Naive B cell (primary cell): ENCODE measurements around the gene RAD51B. TPM values are rescaled to one million over a fixed set of nuclear protein-coding genes. Genes with fewer than 3 reads are reported as not detected.
A peak's percentile ranks its signal among the peaks of the same experiment; 100 is the strongest.
"Not testable (repeated sequence)": the region's sequence is repeated elsewhere in the genome, so short reads cannot be mapped to it uniquely, and the experiment has no call there.

Source experiments
- ATAC-seq, 2 donors: fragments of 150-1000 bp; cut with Tn5 transposase; 2 replicates each; pipeline ENCODE4 v1.10.0; 2021; ENCODE audit warnings: low read depth in 2 of 2, mild to moderate bottlenecking in 2 of 2, moderate library complexity in 2 of 2
- DNase-seq: peaks from one replicate; pipeline ENCODE4 v3.0.0; 2022
- H3K27ac Mint-ChIP-seq, 6 donors: one replicate each; pipeline ENCODE4 v1.8.0; 2020 to 2022; ENCODE audit warnings: mild to moderate bottlenecking in 6 of 6, mixed read lengths in 6 of 6, moderate library complexity in 5 of 6, inconsistent platforms in 2 of 6
- H3K27me3 Mint-ChIP-seq, 3 donors: one replicate each; pipeline ENCODE4 v1.8.0; 2021 to 2022; ENCODE audit warnings: mixed read lengths in 3 of 3, mild to moderate bottlenecking in 1 of 3
- H3K36me3 Mint-ChIP-seq, 2 donors: one replicate each; pipeline ENCODE4 v1.8.0; 2020 to 2022; ENCODE audit warnings: mixed read lengths in 2 of 2, inconsistent platforms in 1 of 2, mild to moderate bottlenecking in 1 of 2
- H3K4me1 Mint-ChIP-seq, 3 donors: one replicate each; pipeline ENCODE4 v1.8.0; 2020 to 2022; ENCODE audit warnings: mixed read lengths in 3 of 3, inconsistent platforms in 1 of 3, mild to moderate bottlenecking in 1 of 3, moderate library complexity in 1 of 3
- H3K4me3 Mint-ChIP-seq, 8 donors: one replicate each; pipeline ENCODE4 v1.8.0; 2020 to 2022; ENCODE audit warnings: mild to moderate bottlenecking in 8 of 8, mixed read lengths in 8 of 8, moderate library complexity in 8 of 8, inconsistent platforms in 2 of 8
- H3K9me3 Mint-ChIP-seq, 7 donors: one replicate each; pipeline ENCODE4 v1.8.0; 2020 to 2022; ENCODE audit warnings: mixed read lengths in 7 of 7, mild to moderate bottlenecking in 5 of 7, inconsistent platforms in 2 of 7, moderate library complexity in 1 of 7
- polyA plus RNA-seq, 6 donors: library from polyadenylated mRNA; unstranded; fragments of 300-500 nt; fragmentation: Illumina TruSeq; gene quantifications; one replicate each; pipeline ENCODE4 v1.2.3, GENCODE V29; 2021; ENCODE audit warnings: low read depth in 6 of 6

Gene RAD51B
- polyA plus RNA-seq, 6 donors from 2014 or later: 27.4 to 37.2 (median 31.8) TPM

DNA sequence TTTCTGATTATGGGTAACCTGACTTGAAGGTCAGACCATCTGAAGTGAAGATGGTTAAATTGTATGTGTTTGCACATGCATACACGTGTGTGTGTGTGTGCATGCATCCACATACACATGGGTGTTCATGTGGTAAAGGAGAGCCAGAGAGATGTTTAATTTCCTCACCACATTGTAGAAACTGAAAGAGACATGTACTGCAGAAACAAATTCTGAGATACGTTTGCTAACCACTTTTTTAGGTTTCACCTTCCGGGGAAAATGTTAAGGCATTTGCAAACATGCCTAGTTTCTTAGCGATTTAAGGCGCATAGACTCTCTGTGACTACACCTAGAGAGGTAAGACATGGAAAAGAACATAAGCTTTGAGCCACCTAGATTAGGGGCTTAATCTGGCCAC is 362.9 kb downstream of the RAD51B start:
- DNase-seq (no peak), ATAC-seq (no peak)
- H3K9me3 Mint-ChIP-seq: peaks cover 0 to 3% (median 0%) of the 10 kb centered on the region in 7 donors
- H3K27me3 Mint-ChIP-seq: no peaks in the 10 kb centered on the region
- H3K4me1 Mint-ChIP-seq: peaks cover 12 to 19% (median 14%) of the 10 kb centered on the region in 3 donors
- no peak overlapping the region for H3K4me3 Mint-ChIP-seq
- no peaks in the 10 kb centered on the region for H3K36me3 Mint-ChIP-seq
- H3K27ac Mint-ChIP-seq: no peak overlapping the region

DNA sequence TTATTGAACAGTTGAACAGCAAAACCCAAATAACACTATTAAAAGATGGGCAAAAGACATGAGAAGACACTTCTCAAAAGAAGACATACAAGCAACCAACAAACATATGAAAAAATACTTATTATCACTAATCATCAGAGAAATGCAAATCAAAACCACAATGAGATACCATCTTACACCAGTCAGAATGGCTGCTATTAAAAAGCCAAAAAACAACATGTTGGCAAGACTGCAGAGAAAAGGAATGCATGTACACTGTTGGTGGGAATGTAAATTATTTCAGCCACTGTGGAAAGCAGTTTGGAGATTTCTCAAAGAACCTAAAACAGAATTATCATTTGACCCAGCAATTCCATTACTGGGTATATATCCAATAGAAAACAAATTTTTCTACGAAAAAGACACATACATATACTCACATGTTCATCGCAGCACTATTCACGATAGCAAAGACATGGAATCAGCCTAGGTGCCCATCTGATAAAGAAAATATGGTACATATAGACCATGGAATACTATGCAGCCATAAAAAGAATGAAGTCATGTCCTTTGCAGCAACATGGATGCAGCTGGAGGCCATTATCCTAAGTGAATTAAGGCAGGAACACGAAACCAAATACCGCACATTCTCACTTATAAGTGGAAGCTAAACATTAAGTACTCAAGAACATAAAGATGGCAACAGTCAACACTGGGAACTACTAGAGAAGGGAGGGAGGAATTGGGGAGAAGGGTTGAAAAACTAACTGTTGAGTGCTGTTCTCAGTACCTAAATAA is 367.1 kb downstream of the RAD51B start:
- not testable (repeated sequence) for ATAC-seq, DNase-seq, H3K9me3 Mint-ChIP-seq, H3K27me3 Mint-ChIP-seq, H3K27ac Mint-ChIP-seq, H3K4me3 Mint-ChIP-seq, H3K36me3 Mint-ChIP-seq
- H3K4me1 Mint-ChIP-seq: peaks cover 7 to 12% (median 8%) of the 10 kb centered on the region in 3 donors

- H3K27ac Mint-ChIP-seq: peak overlapping the region in 1 of 6 donors; percentile 29
- no peaks in the 10 kb centered on the region for H3K36me3 Mint-ChIP-seq
- peaks cover 0 to 3% (median 0%) of the 10 kb centered on the region in 7 donors for H3K9me3 Mint-ChIP-seq
- H3K4me1 Mint-ChIP-seq: peaks cover 0 to 3% (median 0%) of the 10 kb centered on the region in 3 donors
- H3K4me3 Mint-ChIP-seq: no peak overlapping the region
- ATAC-seq (no peak), DNase-seq (no peak)
- no peaks in the 10 kb centered on the region for H3K27me3 Mint-ChIP-seq
Measured at GRCh38 chr14:68188174-68188573, 368.6 kb downstream of the RAD51B start.

- Mint-ChIP-seq H3K27me3 (no peaks in the 10 kb centered on the region), H3K4me3 (no peak overlapping the region), H3K4me1 (no peaks in the 10 kb centered on the region), H3K9me3 (peaks cover 0 to 3% (median 0%) of the 10 kb centered on the region in 7 donors), H3K36me3 (no peaks in the 10 kb centered on the region), H3K27ac (no peak overlapping the region)
- ATAC-seq (no peak), DNase-seq (no peak)
Measured at GRCh38 chr14:68190032-68190431, 370.5 kb downstream of the RAD51B start.

DNA sequence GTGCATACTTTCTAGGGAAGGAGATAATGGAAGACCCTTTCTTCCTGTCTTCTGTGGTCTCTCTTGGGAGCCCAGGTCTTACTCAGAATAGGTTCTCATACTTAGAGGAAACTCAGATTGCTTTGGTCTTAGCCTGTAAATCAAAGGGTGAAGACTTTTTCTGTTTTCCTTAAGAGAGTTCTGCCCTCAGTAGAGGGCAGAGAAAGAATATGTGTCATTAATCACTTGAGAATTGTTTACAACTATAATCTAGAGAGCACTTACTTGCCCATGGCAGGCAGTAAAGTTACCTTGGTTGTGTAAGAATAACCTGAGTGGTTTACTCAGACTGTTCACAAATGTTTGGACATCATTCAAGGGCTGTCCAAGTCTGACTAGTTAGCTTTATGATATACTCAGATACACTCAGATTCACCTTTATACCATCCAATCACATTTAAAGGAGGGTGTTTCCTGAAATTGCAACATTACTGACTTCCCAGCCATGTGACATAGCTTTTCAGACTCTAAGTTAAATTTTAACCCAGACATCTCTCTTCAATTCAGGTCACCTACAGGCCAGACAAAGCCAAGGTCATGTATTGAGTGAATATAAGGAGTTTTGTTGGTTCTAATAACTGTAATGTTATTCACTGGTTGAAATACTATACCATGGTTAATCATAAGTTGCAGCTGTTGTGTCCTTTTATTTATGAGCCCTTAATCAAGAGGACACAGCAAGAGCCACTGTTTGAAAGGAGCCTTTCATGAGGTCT is 372.2 kb downstream of the RAD51B start:
- Mint-ChIP-seq H3K4me3 (no peak overlapping the region), H3K27me3 (no peaks in the 10 kb centered on the region), H3K4me1 (no peaks in the 10 kb centered on the region), H3K36me3 (no peaks in the 10 kb centered on the region), H3K9me3 (no peaks in the 10 kb centered on the region), H3K27ac (peak overlapping the region in 1 of 6 donors; percentile 29)
- ATAC-seq (no peak), DNase-seq (no peak)

- Mint-ChIP-seq H3K4me3 (no peak overlapping the region), H3K27ac (peak overlapping the region in 1 of 6 donors; percentile 45), H3K4me1 (no peaks in the 10 kb centered on the region), H3K36me3 (no peaks in the 10 kb centered on the region), H3K27me3 (no peaks in the 10 kb centered on the region), H3K9me3 (no peaks in the 10 kb centered on the region)
- DNase-seq (no peak), ATAC-seq (no peak)
Measured at GRCh38 chr14:68192935-68193334, 373.4 kb downstream of the RAD51B start.

GRCh38 chr14:68193970-68194681 is 374.5 kb downstream of the RAD51B start:
- no peaks in the 10 kb centered on the region for H3K4me1 Mint-ChIP-seq
- H3K9me3 Mint-ChIP-seq: no peaks in the 10 kb centered on the region
- DNase-seq (no peak), ATAC-seq (no peak)
- H3K27me3 Mint-ChIP-seq: no peaks in the 10 kb centered on the region
- no peaks in the 10 kb centered on the region for H3K36me3 Mint-ChIP-seq
- H3K4me3 Mint-ChIP-seq: no peak overlapping the region
- no peak overlapping the region for H3K27ac Mint-ChIP-seq

DNA sequence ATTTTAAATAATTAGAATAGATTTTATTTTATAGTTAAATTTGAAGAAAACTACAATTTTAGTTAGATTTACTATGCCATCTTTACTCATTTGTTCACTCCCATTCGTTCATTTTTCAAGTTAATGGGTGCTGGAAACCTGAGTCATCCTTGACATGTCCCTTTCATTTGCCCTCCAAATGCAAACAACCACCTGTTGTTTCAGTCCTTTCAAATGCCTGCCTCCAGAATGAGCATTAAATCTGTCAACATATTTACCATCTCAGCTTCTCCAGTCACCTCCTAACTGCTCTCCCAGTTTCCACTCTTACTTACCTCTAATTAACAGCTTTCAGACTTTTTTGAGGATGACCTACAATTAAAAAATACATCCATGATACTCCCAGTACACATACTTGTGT is 375.5 kb downstream of the RAD51B start:
- H3K36me3 Mint-ChIP-seq: no peaks in the 10 kb centered on the region
- no peak overlapping the region for H3K4me3 Mint-ChIP-seq
- no peaks in the 10 kb centered on the region for H3K27me3 Mint-ChIP-seq
- no peaks in the 10 kb centered on the region for H3K4me1 Mint-ChIP-seq
- ATAC-seq: no peak
- DNase-seq: no peak
- H3K27ac Mint-ChIP-seq: no peak overlapping the region
- no peaks in the 10 kb centered on the region for H3K9me3 Mint-ChIP-seq

DNA sequence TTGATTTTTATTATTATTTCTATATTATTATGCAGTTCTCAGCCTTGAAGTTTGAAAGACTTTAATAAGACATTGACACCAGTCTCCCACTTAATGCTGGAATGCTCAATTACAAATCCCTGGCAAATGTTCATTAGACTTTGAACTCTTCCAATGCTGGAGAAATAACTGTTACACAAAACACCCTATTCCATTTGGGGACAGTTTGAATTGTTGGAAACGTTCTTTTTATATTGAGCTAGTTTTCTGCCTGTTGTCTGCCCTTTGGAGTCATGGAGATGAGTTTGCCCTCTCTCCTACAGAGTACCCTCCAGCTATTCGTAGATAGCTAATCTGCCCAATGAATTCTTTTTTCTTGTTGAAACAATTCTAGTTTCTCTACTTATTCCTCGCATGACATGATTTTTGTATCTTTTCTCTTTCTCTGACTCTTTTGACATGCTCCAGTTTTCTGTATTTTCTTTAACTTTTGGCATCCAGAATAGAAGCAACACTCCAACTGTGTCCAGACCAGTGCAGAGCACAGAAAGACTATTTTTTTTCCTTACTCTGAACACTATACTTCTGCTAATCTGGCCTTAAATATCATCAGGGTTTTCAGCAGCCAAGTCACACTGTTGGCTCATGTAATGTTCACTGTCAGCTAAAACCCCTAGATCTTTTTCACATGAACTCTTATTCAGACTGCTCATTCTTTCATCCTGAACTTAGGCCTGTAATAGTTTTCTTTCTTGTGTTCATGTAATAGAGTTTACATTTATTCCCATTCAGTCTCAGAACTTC is 379.3 kb downstream of the RAD51B start:
- no peaks in the 10 kb centered on the region for H3K9me3 Mint-ChIP-seq
- DNase-seq (no peak), ATAC-seq (no peak)
- no peak overlapping the region for H3K4me3 Mint-ChIP-seq
- H3K27ac Mint-ChIP-seq: no peak overlapping the region
- no peaks in the 10 kb centered on the region for H3K27me3 Mint-ChIP-seq
- H3K4me1 Mint-ChIP-seq: no peaks in the 10 kb centered on the region
- H3K36me3 Mint-ChIP-seq: no peaks in the 10 kb centered on the region

DNA sequence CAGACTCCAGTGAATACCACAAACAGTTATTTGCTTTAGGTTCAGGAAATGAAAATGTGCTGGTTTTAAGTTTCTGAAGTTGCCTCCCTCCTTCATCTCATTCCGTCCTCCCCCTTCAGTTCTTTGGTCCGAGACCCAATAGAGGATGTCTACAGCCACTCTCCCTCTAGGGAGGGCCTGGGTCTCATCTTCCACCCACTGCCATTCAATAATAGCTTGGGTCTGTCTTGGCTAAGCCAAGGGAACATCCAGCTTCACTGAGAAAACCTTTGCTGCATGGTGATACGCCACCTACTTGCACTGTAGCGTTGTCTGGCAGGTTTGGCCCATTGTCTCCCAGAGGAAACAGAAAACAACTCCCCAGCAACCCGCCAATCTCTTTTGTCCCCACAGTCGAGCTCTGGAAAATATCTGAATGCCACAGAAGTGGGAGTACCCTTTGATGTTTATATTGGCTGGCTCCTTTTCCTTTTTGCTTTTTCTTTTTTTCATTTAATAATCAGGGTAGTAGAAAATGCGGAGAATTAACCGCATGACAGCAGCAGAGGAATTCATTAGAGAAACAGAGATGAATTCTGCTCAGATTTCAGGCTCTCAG is 380.1 kb downstream of the RAD51B start:
- Mint-ChIP-seq H3K4me1 (no peaks in the 10 kb centered on the region), H3K27me3 (no peaks in the 10 kb centered on the region), H3K36me3 (no peaks in the 10 kb centered on the region), H3K4me3 (no peak overlapping the region), H3K27ac (no peak overlapping the region), H3K9me3 (no peaks in the 10 kb centered on the region)
- no peak for DNase-seq
- ATAC-seq: no peak

- no peak for ATAC-seq
- no peak overlapping the region for H3K4me3 Mint-ChIP-seq
Measured at GRCh38 chr14:68203871-68204270, 384.3 kb downstream of the RAD51B start.

GRCh38 chr14:68208218-68208617 is 388.6 kb downstream of the RAD51B start:
- ATAC-seq (no peak), DNase-seq (no peak)
- H3K4me3 Mint-ChIP-seq: no peak overlapping the region
- no peaks in the 10 kb centered on the region for H3K36me3 Mint-ChIP-seq
- H3K27ac Mint-ChIP-seq: peak overlapping the region in 1 of 6 donors; percentile 53
- H3K9me3 Mint-ChIP-seq: no peaks in the 10 kb centered on the region
- peaks cover 17 to 31% (median 26%) of the 10 kb centered on the region in 3 donors for H3K4me1 Mint-ChIP-seq
- H3K27me3 Mint-ChIP-seq: no peaks in the 10 kb centered on the region

More at GRCh38 chr14:68203871-68204270, 384.3 kb downstream of the RAD51B start:
- Mint-ChIP-seq H3K27me3 (no peaks in the 10 kb centered on the region), H3K4me1 (peaks cover 2 to 3% (median 2%) of the 10 kb centered on the region in 3 donors), H3K36me3 (no peaks in the 10 kb centered on the region), H3K27ac (no peak overlapping the region), H3K9me3 (no peaks in the 10 kb centered on the region)
- no peak for DNase-seq
